ENCODE measurements around the gene HEG1. TPM values are rescaled to one million over a fixed set of nuclear protein-coding genes. Genes with fewer than 3 reads are reported as not detected.
A peak's percentile ranks its signal among the peaks of the same experiment; 100 is the strongest.

HEG1 gene
- total RNA-seq, 8 experiments from 2014 or later = 3.5 to 173 (median 24.0) TPM

GRCh38 chr3:125014570-125015179, 41.1 kb downstream of the HEG1 start:
- WGBS, 10 experiments = 90 to 100% (median 100%) methylated on average over 1 to 7 of the region's 19 CpGs; no CpG with 5 or more reads in 5 of the 10 experiments
- in situ Hi-C loops (cut with MboI; ENCODE audit: low pct_unique_long_range_greater_than_20kb in 2 of 9, low sequenced_read_pairs in 9 of 9, unreplicated experiment in 9 of 9) = loop anchor here in 1 of 9 experiments (25.0 kb wide), 2 partner anchors 423 to 573 kb away; partner anchors contain the start of gene OSBPL11
- ATAC-seq (replicated peaks in 6 of 8) = no peak
- H3K4me1 ChIP-seq (replicated peaks in 1 of 2) = peaks cover 0 to 5% of the 10 kb centered on the region in 2 donors
- no peak overlapping the region for H3K27ac ChIP-seq
- no peak overlapping the region for H3K4me3 ChIP-seq

GRCh38 chr3:125013095-125013494, 42.7 kb downstream of the HEG1 start:
- H3K4me3 ChIP-seq = no peak overlapping the region
- no peak overlapping the region for H3K27ac ChIP-seq
- peaks cover 0 to 5% of the 10 kb centered on the region in 2 donors for H3K4me1 ChIP-seq (replicated peaks in 1 of 2)
- in situ Hi-C loops (cut with MboI; ENCODE audit: low pct_unique_long_range_greater_than_20kb in 2 of 9, low sequenced_read_pairs in 9 of 9, unreplicated experiment in 9 of 9) = loop anchor here in 1 of 9 experiments (25.0 kb wide), 2 partner anchors 424 to 574 kb away; partner anchors contain the start of gene OSBPL11
- 50 to 100% (median 100%) methylated on average over 1 of the region's 1 CpG; no CpG with 5 or more reads in 5 of the 10 experiments for WGBS, 10 experiments
- ATAC-seq (replicated peaks in 6 of 8) = no peak

GRCh38 chr3:125011941-125012340, 43.9 kb downstream of the HEG1 start:
- in situ Hi-C loops (cut with MboI; ENCODE audit: low pct_unique_long_range_greater_than_20kb in 2 of 9, low sequenced_read_pairs in 9 of 9, unreplicated experiment in 9 of 9) = loop anchor here in 1 of 9 experiments (25.0 kb wide), 2 partner anchors 425 to 575 kb away; partner anchors contain the start of gene OSBPL11
- WGBS, 10 experiments = 24 to 100% (median 50%) methylated on average over 1 to 6 of the region's 7 CpGs; no CpG with 5 or more reads in 1 of the 10 experiments
- Histone ChIP-seq H3K27ac (no peak overlapping the region), H3K4me3 (no peak overlapping the region), H3K4me1 (replicated peaks in 1 of 2) (peaks cover 0 to 5% of the 10 kb centered on the region in 2 donors)
- ATAC-seq (replicated peaks in 6 of 8) = peak in 2 of 8 experiments; percentile 28 to 37

GRCh38 chr3:125010393-125010792, 45.4 kb downstream of the HEG1 start:
- Histone ChIP-seq H3K4me3 (no peak overlapping the region), H3K4me1 (replicated peaks in 1 of 2) (peaks cover 0 to 5% of the 10 kb centered on the region in 2 donors), H3K27ac (no peak overlapping the region)
- 92 to 100% (median 94%) methylated on average over 2 to 6 of the region's 7 CpGs; no CpG with 5 or more reads in 3 of the 10 experiments for WGBS, 10 experiments
- in situ Hi-C loops (cut with MboI; ENCODE audit: low pct_unique_long_range_greater_than_20kb in 2 of 9, low sequenced_read_pairs in 9 of 9, unreplicated experiment in 9 of 9) = loop anchor here in 1 of 9 experiments (25.0 kb wide), 2 partner anchors 427 to 577 kb away; partner anchors contain the start of gene OSBPL11
- ATAC-seq (replicated peaks in 6 of 8) = peak in 1 of 8 experiments; percentile 88

GRCh38 chr3:125008766-125009165, 47.0 kb downstream of the HEG1 start:
- WGBS, 10 experiments = 74 to 100% (median 97%) methylated on average over 3 to 4 of the region's 4 CpGs; no CpG with 5 or more reads in 2 of the 10 experiments
- ATAC-seq (replicated peaks in 6 of 8) = no peak
- in situ Hi-C loops (cut with MboI; ENCODE audit: low pct_unique_long_range_greater_than_20kb in 2 of 9, low sequenced_read_pairs in 9 of 9, unreplicated experiment in 9 of 9) = loop anchor here in 1 of 9 experiments (25.0 kb wide), 2 partner anchors 429 to 579 kb away; partner anchors contain the start of gene OSBPL11
- Histone ChIP-seq H3K4me1 (replicated peaks in 1 of 2) (peaks cover under 1 to 6% of the 10 kb centered on the region in 2 donors), H3K27ac (no peak overlapping the region), H3K4me3 (no peak overlapping the region)

- no peak overlapping the region for H3K27ac ChIP-seq
- peaks cover 25 to 26% of the 10 kb centered on the region in 2 donors for H3K4me1 ChIP-seq (replicated peaks in 1 of 2)
- H3K4me3 ChIP-seq = no peak overlapping the region
- WGBS, 10 experiments = 80 to 100% (median 95%) methylated on average over 1 to 5 of the region's 5 CpGs
- in situ Hi-C loops (cut with MboI; ENCODE audit: low pct_unique_long_range_greater_than_20kb in 2 of 9, low sequenced_read_pairs in 9 of 9, unreplicated experiment in 9 of 9) = loop anchor here in 1 of 9 experiments (25.0 kb wide), 2 partner anchors 431 to 581 kb away; partner anchors contain the start of gene OSBPL11
- no peak for ATAC-seq (replicated peaks in 6 of 8)
These were observed 49.5 kb downstream of the HEG1 start for GRCh38 chr3:125006291-125006731.

- in situ Hi-C loops (cut with MboI; ENCODE audit: low pct_unique_long_range_greater_than_20kb in 2 of 9, low sequenced_read_pairs in 9 of 9, unreplicated experiment in 9 of 9) = loop anchor here in 1 of 9 experiments (25.0 kb wide), 2 partner anchors 432 to 582 kb away; partner anchors contain the start of gene OSBPL11
- WGBS, 10 experiments = 60 to 100% (median 94%) methylated on average over 1 to 5 of the region's 5 CpGs; no CpG with 5 or more reads in 5 of the 10 experiments
- Histone ChIP-seq H3K4me3 (no peak overlapping the region), H3K27ac (no peak overlapping the region), H3K4me1 (replicated peaks in 1 of 2) (peaks cover 26 to 27% of the 10 kb centered on the region in 2 donors)
- no peak for ATAC-seq (replicated peaks in 6 of 8)
These were observed 50.1 kb downstream of the HEG1 start for GRCh38 chr3:125005676-125006075.

GRCh38 chr3:125005222-125005621, 50.6 kb downstream of the HEG1 start:
- 68 to 100% (median 84%) methylated on average over 1 to 4 of the region's 4 CpGs for WGBS, 10 experiments
- no peak for ATAC-seq (replicated peaks in 6 of 8)
- no peak overlapping the region for H3K27ac ChIP-seq
- in situ Hi-C loops (cut with MboI; ENCODE audit: low pct_unique_long_range_greater_than_20kb in 2 of 9, low sequenced_read_pairs in 9 of 9, unreplicated experiment in 9 of 9) = loop anchor here in 1 of 9 experiments (25.0 kb wide), 2 partner anchors 432 to 582 kb away; partner anchors contain the start of gene OSBPL11
- peaks cover 26 to 27% of the 10 kb centered on the region in 2 donors for H3K4me1 ChIP-seq (replicated peaks in 1 of 2)
- H3K4me3 ChIP-seq = no peak overlapping the region

- Histone ChIP-seq H3K4me1 (replicated peaks in 1 of 2) (peaks cover 27 to 30% of the 10 kb centered on the region in 2 donors), H3K27ac (no peak overlapping the region), H3K4me3 (no peak overlapping the region)
- in situ Hi-C loops (cut with MboI; ENCODE audit: low pct_unique_long_range_greater_than_20kb in 2 of 9, low sequenced_read_pairs in 9 of 9, unreplicated experiment in 9 of 9) = loop anchor here in 1 of 9 experiments (25.0 kb wide), 2 partner anchors 433 to 583 kb away; partner anchors contain the start of gene OSBPL11
- WGBS, 10 experiments = 86 to 100% (median 93%) methylated on average over 1 to 8 of the region's 10 CpGs; no CpG with 5 or more reads in 2 of the 10 experiments
- ATAC-seq (replicated peaks in 6 of 8) = no peak
These were observed 51.8 kb downstream of the HEG1 start for GRCh38 chr3:125003859-125004595.

GRCh38 chr3:125003369-125003853, 52.4 kb downstream of the HEG1 start:
- Histone ChIP-seq H3K4me3 (no peak overlapping the region), H3K27ac (no peak overlapping the region), H3K4me1 (replicated peaks in 1 of 2) (peaks cover 27 to 30% of the 10 kb centered on the region in 2 donors)
- in situ Hi-C loops (cut with MboI; ENCODE audit: low pct_unique_long_range_greater_than_20kb in 2 of 9, low sequenced_read_pairs in 9 of 9, unreplicated experiment in 9 of 9) = loop anchor here in 1 of 9 experiments (25.0 kb wide), 2 partner anchors 434 to 584 kb away; partner anchors contain the start of gene OSBPL11
- 40 to 66% (median 53%) methylated on average over 1 to 3 of the region's 7 CpGs; no CpG with 5 or more reads in 6 of the 10 experiments for WGBS, 10 experiments
- ATAC-seq (replicated peaks in 6 of 8) = peak; percentile 59 to 85 (median 71)

GRCh38 chr3:125002414-125003368, 53.1 kb downstream of the HEG1 start:
- in situ Hi-C loops (cut with MboI; ENCODE audit: low pct_unique_long_range_greater_than_20kb in 2 of 9, low sequenced_read_pairs in 9 of 9, unreplicated experiment in 9 of 9) = loop anchor here in 1 of 9 experiments (25.0 kb wide), 2 partner anchors 435 to 585 kb away; partner anchors contain the start of gene OSBPL11
- ATAC-seq (replicated peaks in 6 of 8) = peak in 5 of 8 experiments; percentile 60 to 76 (median 64)
- WGBS, 10 experiments = 20 to 98% (median 37%) methylated on average over 1 to 9 of the region's 11 CpGs
- H3K4me1 ChIP-seq (replicated peaks in 1 of 2) = peaks cover 27 to 30% of the 10 kb centered on the region in 2 donors
- no peak overlapping the region for H3K4me3 ChIP-seq
- H3K27ac ChIP-seq = no peak overlapping the region
